Pancreas (tissue), 10 donors: ENCODE measurements around the gene MYO7B. TPM values are rescaled to one million over a fixed set of nuclear protein-coding genes. Genes with fewer than 3 reads are reported as not detected.
"Not testable (repeated sequence)": the region's sequence is repeated elsewhere in the genome, so short reads cannot be mapped to it uniquely, and the experiment has no call there.

ENCODE experiments used
- ATAC-seq, 4 donors: fragments of 200-7000 bp; cut with Tn5 transposase; one replicate each; pipeline versions ENCODE4 v1.8.0 to v1.9.1; 2020; ENCODE audit warnings: mild to moderate bottlenecking in 4 of 4, moderate library complexity in 4 of 4
- DNase-seq, 6 donors: peaks; one replicate each; pipeline ENCODE4 v3.0.0-alpha.2; 2020
- FAIRE-seq: peaks from 2 replicates; lab custom pipeline; 2012; peaks lifted over from hg19 to GRCh38; lab: Jason Lieb, UNC
- H3K27ac ChIP-seq, 4 donors: fragments of 200-600 bp; sonication (generic); 1 replicate in 3 of 4; 2 replicates in 1 of 4; pipeline versions ENCODE4 v1.5.0 to v1.8.0; 2020
- H3K27me3 ChIP-seq, 4 donors: fragments of 200-600 bp; one replicate each; pipeline ENCODE4 v1.8.0; 2021
- H3K36me3 ChIP-seq, 3 donors: fragments of 200-600 bp; sonication (generic) in 1 of 3; one replicate each; pipeline versions ENCODE4 v1.5.0 to v1.8.0; 2020 to 2021
- H3K4me1 ChIP-seq, 3 donors: fragments of 200-600 bp; one replicate each; pipeline ENCODE4 v1.8.0; 2021
- H3K4me3 ChIP-seq, 4 donors: fragments of 200-600 bp; sonication (generic) in 2 of 4; one replicate each; pipeline versions ENCODE4 v1.5.0 to v1.8.0; 2020 to 2021
- H3K9me3 ChIP-seq, 4 donors: fragments of 200-600 bp; one replicate each; pipeline ENCODE4 v1.8.0; 2021
- CTCF ChIP-seq, 4 donors: fragments of 200-600 bp; sonication (generic) in 3 of 4; IDR thresholded peaks; one replicate each; pipeline versions ENCODE4 v1.5.0 to v1.8.0; 2021; ENCODE audit warnings: antibody characterized with exemption in 4 of 4
- WGBS, 2 donors: extraction: QIAGEN DNeasy Blood & Tissue Kit; methylation state at CpG; one replicate each; pipeline ENCODE4 v1.1.7; 2013; 5-methylcytosine and 5-hydroxymethylcytosine counted together
- intact Hi-C, 3 donors: fragments of 100-400 bp; cut with DNase I; formaldehyde crosslinking; loops; one replicate each; pipeline versions ENCODE4 v1.11.1 to v1.14.2; 2022
- polyA plus RNA-seq, 2 donors: library from polyadenylated mRNA; stranded (reverse); fragments of 200-250 nt; gene quantifications; one replicate each; pipeline ENCODE4 v1.2.3, GENCODE V29; 2013
- total RNA-seq, 6 donors: library from RNA; stranded (reverse); fragmentation: NEBNext Ultra II Directional in 4 of 6; extraction: Animal tissue kit (Norgen Biotek cat#: 25700) in 4 of 6; gene quantifications; one replicate each; pipeline versions ENCODE4 v1.2.1 to v1.2.4, GENCODE V29; 2021 to 2023
- donor health status: healthy with polysubstance abuse.
- donor health status: DM: no; HTN: no; CAD: no; lungs with moderate emphysema.
- donor health status: DM: no; HTN: no; CAD: no.
- donor health status: control.
- donor health status: control.
- donor health status: Bipolar disorder and iron deficiency.
- donor health status: DM: yes; HTN: yes; CAD: no.
- donor health status: DM: no; HTN: no; CAD: no.
- donor health status: DM: no; HTN: no; CAD: no.
- donor health status: DM: yes; HTN: yes; CAD: no.

MYO7B gene
- total and polyA plus RNA-seq, 8 donors = 0.12 to 1.5 (median 0.83) TPM

GRCh38 chr2:127526132-127527000 lies 9.1 kb upstream of the MYO7B start, which contains the start of gene IWS1:
Gene IWS1 (minus strand): TSS chr2:127526489. CDS start chr2:127526208, 281 bp downstream.
- no peaks in the 10 kb centered on the region for H3K27me3 ChIP-seq
- H3K4me1 ChIP-seq = peaks cover 3 to 14% (median 11%) of the 10 kb centered on the region in 3 donors
- no peaks in the 10 kb centered on the region for H3K36me3 ChIP-seq
- DNase-seq = peak; percentile 93 to 97 (median 94)
- peak; percentile 94 to 98 (median 96) for ATAC-seq
- intact Hi-C loops = no loop called here
- peak; percentile 45 for FAIRE-seq
- peak within 1 kb of the TSS; percentile 88 to 99 (median 96) for H3K4me3 ChIP-seq
- H3K27ac ChIP-seq = peak within 1 kb of the TSS; percentile 86 to 96 (median 92)
- TF ChIP-seq CTCF (IDR thresholded peaks at IDR 0.05) = peak in 3 of 4 donors; percentile 12 to 41 (median 22)
- WGBS, 2 donors = 0% methylated on average over 65 to 70 of the region's 70 CpGs
- H3K9me3 ChIP-seq = no peaks in the 10 kb centered on the region

GRCh38 chr2:127527001-127527804 lies 8.3 kb upstream of the MYO7B start:
- H3K27ac ChIP-seq = peak overlapping the region; percentile 86 to 96 (median 92)
- H3K9me3 ChIP-seq = no peaks in the 10 kb centered on the region
- WGBS, 2 donors = 15 to 16% methylated on average over 13 of the region's 13 CpGs
- TF ChIP-seq CTCF (IDR thresholded peaks at IDR 0.05) = no peak
- peaks cover 3 to 14% (median 11%) of the 10 kb centered on the region in 3 donors for H3K4me1 ChIP-seq
- FAIRE-seq = no peak
- H3K27me3 ChIP-seq = no peaks in the 10 kb centered on the region
- no peaks in the 10 kb centered on the region for H3K36me3 ChIP-seq
- intact Hi-C loops = no loop called here
- H3K4me3 ChIP-seq = peak overlapping the region; percentile 88 to 99 (median 96)
- peak; percentile 4 to 28 (median 8) for ATAC-seq
- DNase-seq = no peak

GRCh38 chr2:127528487-127528886 lies 7.0 kb upstream of the MYO7B start:
- Histone ChIP-seq H3K4me1 (peaks cover 3 to 14% (median 11%) of the 10 kb centered on the region in 3 donors), H3K27me3 (no peaks in the 10 kb centered on the region), H3K27ac (no peak overlapping the region), H3K9me3 (no peaks in the 10 kb centered on the region), H3K36me3 (no peaks in the 10 kb centered on the region), H3K4me3 (no peak overlapping the region)
- FAIRE-seq = no peak
- WGBS, 2 donors = 66 to 75% methylated on average over 4 of the region's 4 CpGs
- DNase-seq = no peak
- intact Hi-C loops = no loop called here
- ATAC-seq = no peak
- no peak for TF ChIP-seq CTCF (IDR thresholded peaks at IDR 0.05)

GRCh38 chr2:127529416-127529815 lies 6.1 kb upstream of the MYO7B start:
- intact Hi-C loops = not testable (repeated sequence)

More at GRCh38 chr2:127529416-127529815, 6.1 kb upstream of the MYO7B start:
- not testable (repeated sequence) for H3K4me1 ChIP-seq, FAIRE-seq, H3K4me3 ChIP-seq, DNase-seq, H3K36me3 ChIP-seq, H3K27me3 ChIP-seq, ATAC-seq, H3K9me3 ChIP-seq, H3K27ac ChIP-seq
- WGBS, 2 donors = 69 to 79% methylated on average over 2 of the region's 2 CpGs
